HG03066 (cell line): ENCODE results near the gene DYTN.

Experiments used
- ATAC-seq: cut with Tn5 transposase; IDR thresholded peaks from one replicate; pipeline ENCODE4 v1.9.1; 2021; ENCODE audit warnings: low read depth; ENCODE audit not compliant: unreplicated experiment

Gene DYTN

DNA sequence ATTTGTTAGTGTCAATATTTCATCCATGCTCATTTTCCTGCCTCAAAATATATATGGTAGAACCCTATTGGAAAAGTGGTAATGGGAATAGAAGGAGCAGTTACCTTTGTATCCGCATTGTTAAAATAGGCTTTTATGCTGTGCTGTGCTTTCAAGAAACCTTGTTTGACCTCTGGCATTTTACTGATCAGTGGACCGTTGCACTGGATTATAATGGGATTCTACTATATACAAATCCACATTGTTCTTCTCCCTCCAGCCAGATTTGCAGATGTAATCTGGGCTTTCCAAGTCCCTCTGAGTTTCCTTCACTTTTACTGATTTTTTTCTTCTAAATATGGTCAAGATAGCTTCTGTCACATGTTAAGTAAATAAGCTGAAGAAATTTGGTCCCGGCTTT lies 99.2 kb downstream of the DYTN start:
- ATAC-seq = no peak

DNA sequence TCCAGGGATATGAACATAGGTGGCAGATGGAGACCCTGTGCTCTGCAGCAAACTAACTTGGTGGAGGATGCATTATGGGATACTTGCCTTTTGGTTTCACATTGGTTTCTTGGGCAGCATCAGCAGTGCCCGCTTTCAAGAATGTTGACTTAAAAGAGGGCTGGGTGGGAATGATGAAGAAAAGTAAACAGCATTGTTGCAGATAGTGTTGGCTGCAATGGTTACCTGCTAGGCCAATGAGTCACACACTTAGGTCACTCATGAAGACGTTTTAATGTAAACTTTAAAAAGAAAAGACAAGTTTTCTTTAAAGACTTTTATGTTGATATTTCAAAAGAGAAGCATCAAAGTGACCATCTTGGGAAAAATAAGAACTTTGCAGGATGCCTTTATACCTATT lies 102.0 kb downstream of the DYTN start:
- no peak for ATAC-seq

- no peak for ATAC-seq
Observed at GRCh38 chr2:206615417-206616089, 102.6 kb downstream of the DYTN start.

DNA sequence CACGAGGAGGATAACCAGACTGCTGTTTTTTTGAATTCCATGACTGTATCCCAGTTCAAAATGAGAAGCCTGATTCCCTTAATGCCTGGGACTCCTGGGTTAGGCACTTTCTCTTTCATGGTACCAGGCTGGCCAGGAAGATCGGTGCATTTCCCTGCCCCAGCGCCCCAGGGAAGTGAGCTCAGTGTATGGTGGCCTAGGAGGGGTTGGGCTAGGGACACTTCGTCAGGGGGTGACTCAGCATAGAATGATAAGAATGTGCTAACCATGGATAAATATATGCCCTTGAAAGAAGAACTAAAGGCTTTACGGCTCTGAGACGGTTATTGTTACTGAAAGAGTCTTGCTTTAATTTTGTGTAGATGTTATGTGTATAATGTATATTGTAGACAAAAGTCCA lies 103.4 kb downstream of the DYTN start:
- no peak for ATAC-seq

- ATAC-seq = no peak
Observed at GRCh38 chr2:206611736-206612135, 106.5 kb downstream of the DYTN start.

DNA sequence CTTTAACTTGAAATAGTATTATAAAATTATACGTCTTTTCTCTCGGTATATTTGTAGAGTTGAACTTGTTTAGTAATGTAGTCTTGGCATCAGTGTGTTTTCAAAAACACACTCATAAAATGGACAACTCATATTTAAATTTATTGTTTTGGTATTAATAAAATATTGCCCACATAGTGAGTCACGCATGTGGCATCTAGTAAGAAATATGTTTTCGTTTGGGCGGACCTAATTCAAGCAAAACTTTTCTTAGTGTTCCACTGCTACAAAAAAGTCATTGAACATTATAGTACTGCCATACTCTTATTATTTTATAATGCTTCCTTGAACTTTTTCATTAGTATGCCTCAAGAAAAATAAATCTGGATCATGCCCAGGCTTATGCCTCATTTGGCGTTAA lies 107.0 kb downstream of the DYTN start:
- ATAC-seq = no peak

DNA sequence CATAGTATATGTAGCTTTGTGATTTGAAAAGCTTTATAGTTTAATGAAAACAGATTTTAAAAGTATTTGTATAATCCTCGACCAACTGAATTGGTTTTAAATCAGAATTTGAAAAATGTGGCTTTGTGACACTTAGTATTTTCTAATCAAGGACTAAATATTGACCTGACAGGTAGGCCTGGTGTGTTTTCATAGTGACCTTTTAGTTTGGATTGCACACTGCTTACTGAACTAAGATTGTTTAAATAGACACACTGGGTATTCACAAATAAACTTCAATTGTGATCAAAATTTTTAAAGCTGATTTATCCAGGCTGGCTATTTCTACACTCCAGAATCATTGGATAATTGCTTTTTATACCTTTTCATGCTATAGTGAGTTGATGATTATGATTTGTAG lies 107.7 kb downstream of the DYTN start:
- no peak for ATAC-seq

GRCh38 chr2:206603243-206603642 lies 115.0 kb downstream of the DYTN start:
- no peak for ATAC-seq
